HG03521 (cell line): Measurements from ENCODE around the gene CELF2.

Source experiments
- ATAC-seq: cut with Tn5 transposase; IDR thresholded peaks from one replicate; pipeline ENCODE4 v1.9.1; 2021; ENCODE audit warnings: mild to moderate bottlenecking, moderate library complexity; ENCODE audit not compliant: unreplicated experiment

CELF2 gene

GRCh38 chr10:11020548-11020942 lies 2.9 kb downstream of the CELF2 start:
- no peak for ATAC-seq

- ATAC-seq = no peak
Observed at GRCh38 chr10:11022213-11022612, 4.5 kb downstream of the CELF2 start.

GRCh38 chr10:11023009-11023953 lies 5.6 kb downstream of the CELF2 start:
- no peak for ATAC-seq

DNA sequence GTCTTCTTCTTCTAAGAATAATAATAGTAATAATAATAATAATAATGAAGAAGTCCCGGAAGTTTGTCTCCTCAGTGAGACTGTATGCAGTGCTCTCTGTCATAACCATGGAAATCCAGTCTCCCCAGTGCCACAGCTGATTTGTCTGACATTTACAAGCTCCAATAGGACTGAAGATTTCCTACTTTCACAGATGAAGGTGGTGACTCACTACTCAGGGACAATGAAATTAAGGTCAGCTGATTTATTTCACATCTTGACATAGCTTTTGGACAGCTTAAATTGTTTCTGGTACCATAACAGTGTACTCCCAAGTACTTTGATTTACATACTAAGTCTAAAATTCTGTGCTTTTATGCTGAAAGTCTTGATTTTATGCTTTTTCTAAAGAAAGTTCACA lies 6.9 kb downstream of the CELF2 start:
- no peak for ATAC-seq

DNA sequence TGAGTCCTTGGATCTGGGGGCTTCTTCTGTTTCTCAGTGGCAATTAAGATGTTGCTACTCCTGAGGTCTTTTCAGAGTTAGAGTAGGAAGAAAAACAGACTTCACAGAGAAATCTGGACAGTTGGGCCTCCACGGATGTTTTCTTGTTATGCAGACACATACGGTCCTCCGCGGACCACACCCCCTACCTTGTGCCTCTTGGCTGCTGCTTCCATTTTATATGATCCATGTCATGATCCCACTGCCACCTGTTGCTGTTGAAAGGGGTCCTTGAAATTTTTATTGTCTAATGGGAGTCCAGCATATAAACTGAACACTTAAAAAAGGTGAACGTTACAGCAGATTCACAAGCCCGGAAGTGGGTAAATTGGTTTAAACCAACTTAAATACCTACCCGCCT lies 8.3 kb downstream of the CELF2 start:
- ATAC-seq = no peak

GRCh38 chr10:11026773-11027172 lies 9.1 kb downstream of the CELF2 start:
- ATAC-seq = no peak

GRCh38 chr10:11034762-11035161 lies 17.1 kb downstream of the CELF2 start:
- no peak for ATAC-seq

DNA sequence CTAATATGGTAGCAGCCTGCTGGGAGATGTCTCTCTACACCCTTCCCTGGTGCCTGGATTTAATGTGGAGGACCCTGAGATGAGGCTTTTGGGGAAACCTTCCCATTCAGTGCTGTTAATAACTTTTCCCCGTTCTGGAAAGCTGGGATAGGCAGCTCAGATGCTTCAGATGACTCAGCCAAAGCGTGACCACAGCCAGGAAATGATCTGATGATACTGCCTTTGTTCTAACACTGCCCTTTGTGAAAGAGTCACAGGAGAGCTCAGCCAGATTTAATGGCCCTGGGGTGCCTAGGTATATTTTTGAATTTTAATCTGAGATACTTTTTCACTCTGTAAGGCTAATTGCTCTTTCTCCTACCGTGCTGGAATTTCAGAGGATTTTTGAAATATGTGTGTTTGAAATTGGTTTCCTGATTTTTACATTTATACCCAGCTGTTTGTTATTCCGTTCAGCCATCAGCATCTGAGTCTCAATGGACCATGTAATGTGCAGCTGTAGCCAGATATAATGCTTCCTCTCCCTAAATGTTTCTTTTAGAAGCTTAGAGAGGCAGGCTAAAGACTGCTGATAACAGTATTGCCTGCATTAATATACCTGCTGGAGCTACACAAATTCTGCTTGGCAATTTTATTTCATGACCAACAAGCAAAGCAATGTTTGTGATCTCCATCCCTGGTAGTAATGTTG lies 17.8 kb downstream of the CELF2 start:
- ATAC-seq = no peak

GRCh38 chr10:11036424-11037011 lies 18.8 kb downstream of the CELF2 start:
- no peak for ATAC-seq

GRCh38 chr10:11037991-11038390 lies 20.3 kb downstream of the CELF2 start:
- ATAC-seq = no peak

GRCh38 chr10:11042357-11042756 lies 24.7 kb downstream of the CELF2 start:
- ATAC-seq = no peak

DNA sequence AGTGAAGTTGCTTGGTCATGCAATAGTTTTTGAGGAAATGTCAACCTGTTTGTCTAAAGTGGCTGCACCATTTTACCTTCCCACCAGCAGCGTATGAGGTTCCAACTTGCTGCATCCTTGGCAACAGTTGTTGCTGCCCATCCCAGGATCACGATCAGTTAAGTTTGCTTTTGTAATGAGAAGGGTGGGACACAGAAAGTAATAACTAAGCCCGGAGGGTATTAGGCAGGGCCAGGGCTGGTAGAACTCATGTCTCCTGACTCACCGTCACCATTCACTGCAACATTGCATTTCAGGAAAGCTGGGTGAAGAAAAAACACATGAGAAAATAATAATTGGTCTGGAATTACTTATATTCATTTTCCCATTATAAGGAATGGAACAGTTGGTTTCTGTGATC lies 25.4 kb downstream of the CELF2 start:
- ATAC-seq = no peak

DNA sequence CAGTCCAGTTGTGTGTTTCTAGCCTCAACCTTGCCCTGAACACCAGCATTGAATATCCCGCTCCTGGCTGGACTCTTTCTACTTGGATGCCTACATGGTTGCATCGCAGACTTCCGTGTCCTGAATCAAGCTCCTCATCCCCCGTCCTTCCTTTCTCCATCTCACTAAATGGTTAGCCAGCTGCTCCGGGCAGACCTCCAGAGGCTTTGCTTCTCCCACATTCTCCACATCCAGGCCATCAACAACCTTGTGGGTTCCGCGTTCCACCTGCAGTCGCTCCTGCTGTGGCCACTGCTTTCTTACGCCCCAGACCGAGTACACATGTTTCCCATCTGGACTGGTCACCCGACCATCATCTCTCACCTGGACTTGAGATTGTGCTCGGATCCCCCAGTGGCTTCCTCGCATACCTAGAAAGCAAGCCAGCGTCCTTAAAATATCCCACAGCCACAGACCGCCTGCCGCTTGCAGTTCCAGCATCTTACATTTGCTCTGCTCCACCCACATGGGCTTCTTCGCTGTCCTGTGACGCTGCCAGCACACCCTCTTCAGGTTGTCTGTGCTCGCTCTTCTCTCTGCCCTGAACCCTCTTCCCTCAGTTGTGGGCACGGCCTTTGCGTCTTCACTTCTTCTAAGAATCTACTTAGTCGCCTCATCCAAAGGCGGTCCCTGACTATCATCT lies 25.9 kb downstream of the CELF2 start:
- ATAC-seq = no peak

DNA sequence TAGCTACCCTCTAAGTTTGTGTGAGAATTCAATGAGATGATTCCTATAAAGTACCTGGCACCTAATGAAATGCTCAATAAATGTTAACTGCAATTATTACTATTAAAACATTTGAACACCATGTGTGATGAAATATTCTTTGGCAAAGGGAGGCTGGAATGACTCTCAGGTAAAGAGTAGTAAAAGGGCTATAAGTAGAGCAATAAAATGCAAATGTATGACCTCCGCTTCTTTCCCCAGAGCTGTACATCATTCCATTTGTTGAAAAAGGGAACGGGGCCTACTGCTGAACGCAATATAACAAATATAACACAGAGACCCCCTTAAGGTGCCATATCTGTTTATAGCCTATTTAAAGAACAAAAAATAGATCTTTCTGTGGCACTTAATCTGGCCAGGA lies 27.8 kb downstream of the CELF2 start:
- no peak for ATAC-seq

- no peak for ATAC-seq
Observed at GRCh38 chr10:11045995-11046775, 28.5 kb downstream of the CELF2 start.

- ATAC-seq = no peak
Observed at GRCh38 chr10:11046776-11047160, 29.1 kb downstream of the CELF2 start.

GRCh38 chr10:11048707-11049278 lies 31.1 kb downstream of the CELF2 start:
- ATAC-seq = no peak

- ATAC-seq = no peak
Observed at GRCh38 chr10:11049806-11050205, 32.1 kb downstream of the CELF2 start.

DNA sequence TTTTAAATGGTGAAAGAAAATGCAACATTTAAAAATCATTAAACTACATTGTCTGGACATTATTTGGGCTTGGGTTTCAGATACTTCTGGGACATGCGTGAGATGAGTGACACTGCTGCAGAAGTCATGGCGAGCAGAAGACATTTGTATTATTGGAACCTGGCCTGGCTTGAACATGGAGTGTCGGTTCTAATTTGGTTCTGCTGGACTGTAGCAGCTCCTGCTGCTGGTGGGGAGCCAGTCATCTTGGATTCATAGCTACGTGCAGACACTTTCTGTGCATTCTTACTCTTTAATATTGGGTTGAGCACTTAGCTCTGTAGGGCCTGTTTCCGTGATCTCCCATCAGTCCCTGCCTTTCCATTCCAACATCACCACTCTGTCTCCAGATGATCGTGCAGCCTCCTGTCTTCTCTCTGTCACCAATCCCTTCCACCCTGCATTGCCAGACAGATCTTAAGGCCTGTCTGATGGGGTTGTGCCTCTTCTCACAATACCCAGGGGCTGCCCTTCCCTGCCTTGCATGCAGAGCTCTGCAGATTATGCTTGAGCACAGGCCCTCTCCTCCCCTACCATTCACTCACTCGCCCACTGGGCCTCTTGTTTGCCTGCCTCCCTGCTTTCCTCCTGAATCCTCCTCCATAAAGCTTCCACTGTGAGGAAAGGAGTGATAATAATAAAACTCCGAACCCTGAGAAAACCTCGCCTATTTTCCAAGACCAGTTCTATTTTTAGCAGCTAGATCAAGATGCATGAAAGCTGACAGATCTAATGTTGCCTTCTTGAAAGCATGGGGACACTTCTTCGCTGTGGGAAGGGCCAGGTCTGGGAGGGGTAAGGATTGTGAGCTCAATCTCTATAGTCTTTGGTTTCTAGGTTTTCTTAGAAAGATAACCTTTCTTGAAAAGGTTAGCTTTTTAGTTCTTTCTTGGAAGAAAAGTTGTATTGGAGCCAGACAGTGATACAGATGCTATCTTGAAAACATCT lies 32.9 kb downstream of the CELF2 start:
- ATAC-seq = no peak
